ENCODE measurements around the gene FILIP1L.

GRCh38 chr3:99845999-99846398 lies 268.3 kb downstream of the FILIP1L start:
- TF ChIP-seq, protein P1, sequence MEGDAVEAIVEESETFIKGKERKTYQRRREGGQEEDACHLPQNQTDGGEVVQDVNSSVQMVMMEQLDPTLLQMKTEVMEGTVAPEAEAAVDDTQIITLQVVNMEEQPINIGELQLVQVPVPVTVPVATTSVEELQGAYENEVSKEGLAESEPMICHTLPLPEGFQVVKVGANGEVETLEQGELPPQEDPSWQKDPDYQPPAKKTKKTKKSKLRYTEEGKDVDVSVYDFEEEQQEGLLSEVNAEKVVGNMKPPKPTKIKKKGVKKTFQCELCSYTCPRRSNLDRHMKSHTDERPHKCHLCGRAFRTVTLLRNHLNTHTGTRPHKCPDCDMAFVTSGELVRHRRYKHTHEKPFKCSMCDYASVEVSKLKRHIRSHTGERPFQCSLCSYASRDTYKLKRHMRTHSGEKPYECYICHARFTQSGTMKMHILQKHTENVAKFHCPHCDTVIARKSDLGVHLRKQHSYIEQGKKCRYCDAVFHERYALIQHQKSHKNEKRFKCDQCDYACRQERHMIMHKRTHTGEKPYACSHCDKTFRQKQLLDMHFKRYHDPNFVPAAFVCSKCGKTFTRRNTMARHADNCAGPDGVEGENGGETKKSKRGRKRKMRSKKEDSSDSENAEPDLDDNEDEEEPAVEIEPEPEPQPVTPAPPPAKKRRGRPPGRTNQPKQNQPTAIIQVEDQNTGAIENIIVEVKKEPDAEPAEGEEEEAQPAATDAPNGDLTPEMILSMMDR (IDR thresholded peaks at IDR 0.05) = no peak
- TF ChIP-seq EZH2 (IDR thresholded peaks at IDR 0.05; ENCODE audit: borderline replicate concordance, insufficient read depth, low read depth, low read length, poor library complexity, severe bottlenecking) = no peak

Measured in B cell (primary cell).